HepG2 (cell line): ENCODE measurements around the gene IFIT2. TPM values are rescaled to one million over a fixed set of nuclear protein-coding genes. Genes with fewer than 3 reads are reported as not detected.

ENCODE experiments used
- NFE2L1 ChIP-seq: sonication (generic); formaldehyde crosslinking; IDR thresholded peaks from 2 replicates; pipeline ENCODE4 v1.4.0; 2020; ENCODE audit warnings: missing genetic modification reagents, mild to moderate bottlenecking, borderline replicate concordance
- NR1H2 ChIP-seq: sonication (generic); formaldehyde crosslinking; IDR thresholded peaks from 2 replicates; pipeline ENCODE4 v1.8.1; 2022; ENCODE audit warnings: low read depth, missing genetic modification reagents, borderline replicate concordance
- TIGD3 ChIP-seq: sonication (generic); formaldehyde crosslinking; IDR thresholded peaks from 2 replicates; pipeline ENCODE4 v1.5.1; 2020; ENCODE audit warnings: mild to moderate bottlenecking, missing genetic modification reagents, borderline replicate concordance
- TRIM24 ChIP-seq: sonication (generic); formaldehyde crosslinking; IDR thresholded peaks from 2 replicates; pipeline ENCODE4 v1.8.0; 2022; ENCODE audit warnings: mild to moderate bottlenecking, missing genetic modification reagents
- ZBTB37 ChIP-seq: sonication (generic); formaldehyde crosslinking; IDR thresholded peaks from 2 replicates; pipeline ENCODE4 v1.4.0; 2020; ENCODE audit warnings: mild to moderate bottlenecking, missing genetic modification reagents
- ZBTB7A ChIP-seq: sonication (generic); formaldehyde crosslinking; IDR thresholded peaks from 2 replicates; pipeline ENCODE4 v1.8.0; 2022; ENCODE audit warnings: mild to moderate bottlenecking, missing genetic modification reagents
- ZKSCAN5 ChIP-seq: sonication (generic); formaldehyde crosslinking; IDR thresholded peaks from 2 replicates; pipeline ENCODE4 v1.5.1; 2020; ENCODE audit warnings: mild to moderate bottlenecking, missing genetic modification reagents
- ZKSCAN8 ChIP-seq: IDR thresholded peaks from 2 replicates; pipeline ENCODE4 v1.6.1; 2016; ENCODE audit warnings: borderline replicate concordance, missing genetic modification reagents, missing compliant biosample characterization
- ZNF10 ChIP-seq: sonication (generic); formaldehyde crosslinking; IDR thresholded peaks from 2 replicates; pipeline ENCODE4 v1.4.0; 2020; ENCODE audit warnings: mild to moderate bottlenecking, low read depth, missing genetic modification reagents, borderline replicate concordance
- ZNF318 ChIP-seq: sonication (generic); formaldehyde crosslinking; IDR thresholded peaks from 2 replicates; pipeline ENCODE4 v1.4.0; 2020; ENCODE audit warnings: mild to moderate bottlenecking, missing genetic modification reagents
- ZNF326 ChIP-seq: sonication (generic); formaldehyde crosslinking; IDR thresholded peaks from 2 replicates; pipeline ENCODE4 v1.4.0; 2020; ENCODE audit warnings: missing genetic modification reagents, borderline replicate concordance
- ZNF484 ChIP-seq: sonication (generic); formaldehyde crosslinking; IDR thresholded peaks from 2 replicates; pipeline ENCODE4 v1.5.1; 2020; ENCODE audit warnings: mild to moderate bottlenecking, low read depth, missing genetic modification reagents, borderline replicate concordance
- ZNF713 ChIP-seq: sonication (generic); formaldehyde crosslinking; IDR thresholded peaks from 2 replicates; pipeline ENCODE4 v1.4.0; 2020; ENCODE audit warnings: mild to moderate bottlenecking, missing genetic modification reagents
- ZNF772 ChIP-seq: sonication (generic); formaldehyde crosslinking; IDR thresholded peaks from 2 replicates; pipeline ENCODE4 v1.5.0; 2020; ENCODE audit warnings: mild to moderate bottlenecking, missing genetic modification reagents
- ZNF788 ChIP-seq: sonication (generic); formaldehyde crosslinking; IDR thresholded peaks from 2 replicates; pipeline ENCODE4 v1.5.0; 2020; ENCODE audit warnings: mild to moderate bottlenecking, missing genetic modification reagents, borderline replicate concordance
- ZNF839 ChIP-seq: sonication (generic); formaldehyde crosslinking; IDR thresholded peaks from 2 replicates; pipeline ENCODE4 v1.4.0; 2020; ENCODE audit warnings: missing genetic modification reagents, mild to moderate bottlenecking, borderline replicate concordance
- ZNF879 ChIP-seq: sonication (generic); formaldehyde crosslinking; IDR thresholded peaks from 2 replicates; pipeline ENCODE4 v1.8.1; 2023; ENCODE audit warnings: missing genetic modification reagents
- polyA plus RNA-seq, 8 experiments: library from polyadenylated mRNA; depleted of rRNA in 3 of 8; stranded (reverse) in 7 of 8; unstranded in 1 of 8; fragments of >200 nt; fragmentation: Illumina TruSeq in 4 of 8; extraction: Trizol in 4 of 8; gene quantifications; 2 replicates each; pipeline versions ENCODE4 v1.2.1 to v1.2.3, GENCODE V29; 2011 to 2016; ENCODE audit warnings: low read depth in 4 of 8, missing spikeins in 1 of 8, mixed read lengths in 1 of 8; ENCODE audit not compliant: insufficient read depth in 1 of 8
- total RNA-seq, 5 experiments: library from RNA; depleted of rRNA; stranded (reverse); fragments of >200 nt; fragmentation: Illumina TruSeq; extraction: Trizol; gene quantifications; 2 replicates each; pipeline ENCODE4 v1.2.3, GENCODE V29; 2016; ENCODE audit warnings: low read depth in 1 of 5

The IFIT2 gene
- total and polyA plus RNA-seq, 2 of the 13 experiments (the other 11 are each of a cell fraction or from before 2014, with no cell fraction given) = 0.04 to 0.15 TPM

- TF ChIP-seq ZNF484 (CRISPR knock-in tag) = no peak
- TF ChIP-seq ZNF879 (CRISPR knock-in tag) = no peak
- no peak for TF ChIP-seq ZBTB37 (CRISPR knock-in tag)
- no peak for TF ChIP-seq NFE2L1 (CRISPR knock-in tag)
- TF ChIP-seq ZNF788 (CRISPR knock-in tag) = no peak
- TF ChIP-seq ZKSCAN5 (CRISPR knock-in tag) = no peak
- TF ChIP-seq ZNF713 (CRISPR knock-in tag) = no peak
- TF ChIP-seq ZNF326 (CRISPR knock-in tag) = no peak
- no peak for TF ChIP-seq ZNF10
- no peak for TF ChIP-seq NR1H2
- TF ChIP-seq ZBTB7A (CRISPR knock-in tag) = no peak
- TF ChIP-seq TRIM24 (CRISPR knock-in tag) = no peak
- no peak for TF ChIP-seq ZNF772 (CRISPR knock-in tag)
- TF ChIP-seq TIGD3 (CRISPR knock-in tag) = no peak
- no peak for TF ChIP-seq ZNF839 (CRISPR knock-in tag)
- no peak for TF ChIP-seq ZKSCAN8 (CRISPR knock-in tag)
- no peak for TF ChIP-seq ZNF318
These were observed at the start of gene IFIT2 (continued) for GRCh38 chr10:89301721-89302445.
